Measurements from ENCODE around the gene MRTFA.

Gene MRTFA

DNA sequence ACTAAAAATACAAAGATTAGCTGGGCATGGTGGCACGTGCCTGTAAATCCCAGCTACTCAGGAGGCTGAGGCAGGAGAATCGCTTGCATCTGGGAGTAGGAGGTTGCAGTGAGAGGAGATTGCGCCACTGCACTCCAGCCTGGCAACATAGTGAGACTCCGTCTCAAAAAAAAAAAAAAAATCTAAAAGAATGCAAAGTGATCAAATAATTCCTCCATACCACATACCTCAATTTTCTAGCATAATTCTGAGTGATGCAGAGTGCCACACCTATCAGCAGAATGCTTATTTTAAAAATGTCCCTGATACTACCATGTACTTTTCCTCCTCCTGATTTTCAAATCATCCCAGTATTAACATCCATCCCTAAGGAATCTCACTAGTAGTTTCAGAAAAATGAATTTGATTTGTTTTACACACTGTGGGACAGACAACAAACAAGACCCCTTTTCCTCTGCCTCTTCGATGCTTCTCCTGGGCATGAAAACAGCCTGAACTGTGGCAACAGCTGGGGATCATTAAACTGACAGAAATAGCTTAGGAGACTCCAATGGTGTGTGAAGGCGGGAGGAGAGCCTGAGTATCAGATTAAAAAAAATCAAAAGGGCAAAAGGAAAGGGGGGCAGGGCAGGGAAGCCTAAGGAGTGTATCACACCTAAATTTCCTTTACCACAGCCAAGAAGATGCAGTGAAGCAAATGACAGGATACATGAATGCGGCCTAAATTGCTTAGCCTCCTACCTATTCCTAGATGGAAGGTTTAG lies 151.4 kb downstream of the MRTFA start:
- no peak for DNase-seq

DNA sequence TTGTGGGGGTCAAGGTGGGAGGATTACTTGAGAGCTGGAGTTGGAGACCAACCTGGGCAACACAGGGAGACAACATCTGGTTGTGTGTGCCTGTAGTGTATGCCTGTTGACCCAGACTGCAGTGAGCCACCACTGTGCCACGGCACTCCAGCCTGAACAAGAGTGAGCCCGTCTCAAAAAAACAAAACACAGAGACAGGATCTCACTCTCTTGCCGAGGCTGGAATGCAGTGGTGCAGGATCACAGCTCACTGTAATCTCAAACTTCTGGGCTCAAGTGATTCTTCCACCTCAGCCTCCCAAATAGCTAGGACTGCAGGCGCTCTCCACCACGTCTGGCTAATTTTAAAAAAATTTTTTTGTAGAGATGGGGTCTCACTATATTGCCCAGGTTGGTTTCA lies 153.6 kb downstream of the MRTFA start:
- DNase-seq: no peak

DNA sequence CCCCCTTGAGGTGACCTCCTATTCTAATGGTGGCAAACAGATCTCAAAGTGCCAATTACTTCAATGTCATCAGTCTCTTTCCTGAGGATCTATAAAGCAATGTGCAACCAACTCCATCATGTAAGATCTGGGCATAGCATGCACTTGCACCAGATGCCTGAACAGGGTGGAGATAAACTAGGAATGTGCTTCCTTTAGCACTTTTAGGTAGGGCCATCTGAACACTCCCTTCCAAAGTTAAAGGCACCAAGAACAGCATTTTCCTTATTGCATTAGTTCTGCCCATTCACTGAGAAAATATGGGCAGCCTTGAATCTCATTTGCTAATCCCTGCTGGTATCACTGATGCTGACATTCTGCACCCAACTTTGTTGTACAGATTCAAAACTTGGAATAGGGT lies 154.1 kb downstream of the MRTFA start:
- DNase-seq: no peak

DNA sequence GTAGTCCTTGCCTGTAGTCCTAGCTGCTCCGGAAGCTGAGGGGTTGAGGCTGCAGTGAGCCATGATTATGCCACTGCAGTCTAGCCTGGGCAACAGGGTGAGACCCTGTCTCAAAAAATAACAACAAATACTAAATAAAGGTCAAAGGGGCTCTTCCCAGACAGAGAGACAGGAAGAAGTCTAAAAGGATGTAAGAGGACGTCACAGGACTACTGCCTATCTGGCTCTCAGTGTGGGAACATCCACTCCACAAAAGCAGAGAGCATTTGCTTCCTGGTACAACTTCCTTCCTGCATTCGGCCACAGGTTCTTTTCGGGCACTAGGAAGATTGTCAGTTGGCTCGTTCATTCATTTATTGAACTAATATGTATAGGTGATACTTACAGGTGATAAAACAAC lies 155.5 kb downstream of the MRTFA start:
- no peak for DNase-seq

DNA sequence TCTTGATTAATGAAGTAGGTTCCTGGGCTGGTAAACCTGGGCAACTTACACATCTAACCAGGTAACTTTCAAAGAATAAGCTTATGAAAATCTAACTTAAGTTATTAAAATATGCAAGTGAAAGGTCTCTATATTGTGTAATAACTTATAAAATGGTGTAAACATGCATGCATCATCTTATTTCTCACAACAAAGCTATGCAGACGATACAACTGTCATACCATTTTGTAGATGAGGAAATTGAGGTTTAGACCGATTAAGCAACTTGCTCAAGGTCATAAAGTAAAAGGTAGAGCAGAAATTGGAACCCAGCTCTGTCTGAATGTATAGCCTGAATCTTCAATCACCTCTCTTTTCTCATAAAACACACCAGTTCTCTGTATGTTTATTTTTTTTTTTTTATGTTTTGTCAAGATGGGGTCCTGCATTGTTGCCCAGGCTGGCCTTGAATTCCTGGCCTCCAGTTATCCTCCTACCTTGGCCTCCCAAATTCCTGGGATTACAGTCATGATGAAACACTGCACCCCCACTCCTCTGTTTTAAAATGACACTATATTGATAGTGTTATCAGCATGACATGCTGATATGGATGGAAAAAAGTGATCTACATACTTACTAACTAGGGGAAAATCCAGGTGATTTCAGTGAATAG lies 156.5 kb downstream of the MRTFA start:
- DNase-seq: no peak

DNA sequence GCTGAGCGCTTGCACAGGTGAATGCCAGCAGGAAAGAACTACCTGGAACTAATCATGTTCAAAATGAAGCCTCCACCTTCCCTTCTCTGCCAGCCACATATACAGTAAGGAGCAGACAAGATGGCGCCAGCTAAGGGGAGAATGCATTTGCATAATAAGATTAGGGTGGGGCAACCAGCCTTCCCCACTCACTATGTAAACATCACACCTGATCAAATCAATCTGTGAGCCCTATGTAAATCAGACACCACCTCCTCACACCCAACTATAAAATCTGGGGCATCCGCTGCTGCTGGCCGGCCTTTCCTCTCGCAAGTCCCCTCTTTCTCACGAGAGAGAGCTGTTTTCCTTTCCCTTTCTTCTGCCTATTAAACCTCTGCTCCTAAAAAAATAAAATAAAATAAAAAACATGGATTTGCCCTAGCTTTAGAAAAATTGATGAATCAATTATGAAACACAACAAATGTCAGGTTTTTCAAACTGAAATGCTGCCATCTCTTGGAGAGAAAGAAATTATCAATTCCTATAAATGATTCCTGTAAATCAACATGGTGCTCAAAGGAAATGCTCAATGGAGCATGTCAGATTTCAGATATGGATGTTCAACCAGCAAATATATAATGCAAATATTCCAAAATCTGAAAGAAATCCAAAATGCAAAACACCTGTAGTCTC lies 157.3 kb downstream of the MRTFA start:
- DNase-seq: no peak

DNA sequence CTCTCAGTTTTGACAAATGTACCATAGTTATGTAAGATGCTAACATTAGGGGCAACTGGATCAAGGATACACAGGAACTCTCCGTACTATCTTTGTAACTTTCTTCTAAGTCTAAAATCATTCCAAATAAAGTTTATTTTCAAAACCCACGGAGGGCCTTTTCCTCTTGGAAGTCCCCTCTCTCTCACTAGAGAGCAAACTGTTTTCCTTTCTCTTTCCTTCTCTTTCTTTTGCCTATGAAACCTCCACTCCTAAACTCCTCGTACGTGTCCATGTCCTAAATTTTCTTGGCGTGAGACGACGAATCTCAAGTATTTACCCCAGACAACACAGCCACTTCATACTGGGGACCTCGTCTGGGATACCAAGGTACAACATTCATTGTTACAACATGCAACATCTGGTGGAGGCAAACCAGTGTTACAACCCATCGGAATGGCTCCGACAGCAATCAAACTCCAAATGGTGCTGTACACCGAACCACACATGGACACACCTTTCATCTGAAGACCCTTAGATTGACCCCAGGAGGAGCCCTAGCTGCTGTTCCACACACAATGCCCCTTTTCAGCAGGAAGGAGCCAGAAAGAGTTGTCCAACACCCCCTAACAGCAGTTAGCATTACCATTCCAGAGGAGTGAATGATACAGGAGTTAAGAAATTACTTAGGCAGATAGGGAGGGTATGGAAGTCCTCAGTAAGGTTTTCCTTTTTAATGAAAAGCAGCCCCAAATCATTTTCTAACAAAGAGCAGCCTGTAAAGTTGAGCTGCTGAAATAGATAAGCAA lies 158.0 kb downstream of the MRTFA start:
- no peak for DNase-seq

DNA sequence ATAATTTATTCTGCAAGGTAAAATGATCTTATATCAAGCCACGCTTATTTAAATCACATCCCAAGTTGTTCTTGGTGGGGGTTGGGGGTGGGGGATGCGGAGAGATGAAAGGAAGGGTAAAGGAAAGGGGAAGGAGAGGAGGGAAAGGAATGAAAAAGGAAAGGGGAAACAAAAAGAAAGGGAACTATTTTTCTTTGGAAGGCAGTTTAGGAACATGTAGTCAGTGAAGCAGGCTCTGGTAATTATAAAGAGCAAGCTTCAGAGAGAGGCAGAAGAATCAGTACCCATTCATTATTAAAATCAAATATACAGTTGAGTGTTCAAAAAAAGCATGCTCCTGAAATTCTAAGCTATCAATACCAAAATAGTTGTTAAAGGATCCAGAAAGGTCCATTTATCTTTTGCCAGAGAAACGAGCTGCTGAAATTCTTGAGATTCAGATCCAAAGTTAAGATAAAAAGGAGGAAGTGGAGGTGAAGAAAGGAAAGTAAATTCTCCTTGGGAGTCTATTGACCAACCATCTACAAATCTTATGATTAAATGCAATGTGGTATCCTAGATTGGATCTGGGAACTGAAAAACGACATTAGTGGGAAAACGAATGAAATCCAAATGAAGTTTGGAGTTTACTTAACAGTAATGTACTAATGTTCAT lies 158.7 kb downstream of the MRTFA start:
- DNase-seq: no peak

DNA sequence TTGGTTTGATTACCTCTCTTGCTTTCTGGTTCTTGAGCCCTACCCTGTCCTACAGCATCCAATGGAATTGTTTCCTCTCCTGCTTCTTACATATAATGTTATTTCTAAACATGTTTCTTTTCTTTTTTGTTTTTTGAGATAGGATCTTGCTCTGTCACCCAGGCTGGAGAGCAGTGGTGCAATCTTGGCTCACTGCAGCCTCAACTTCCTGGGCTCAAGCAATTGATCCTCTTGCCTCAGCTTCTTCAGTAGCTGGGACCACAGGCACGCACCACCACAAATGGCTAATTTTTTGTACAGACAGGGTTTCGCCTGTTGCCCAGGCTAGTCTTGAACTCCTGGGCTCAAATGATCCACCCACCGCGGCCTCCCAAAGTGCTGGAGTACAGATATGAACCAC lies 160.2 kb downstream of the MRTFA start:
- no peak for DNase-seq

DNA sequence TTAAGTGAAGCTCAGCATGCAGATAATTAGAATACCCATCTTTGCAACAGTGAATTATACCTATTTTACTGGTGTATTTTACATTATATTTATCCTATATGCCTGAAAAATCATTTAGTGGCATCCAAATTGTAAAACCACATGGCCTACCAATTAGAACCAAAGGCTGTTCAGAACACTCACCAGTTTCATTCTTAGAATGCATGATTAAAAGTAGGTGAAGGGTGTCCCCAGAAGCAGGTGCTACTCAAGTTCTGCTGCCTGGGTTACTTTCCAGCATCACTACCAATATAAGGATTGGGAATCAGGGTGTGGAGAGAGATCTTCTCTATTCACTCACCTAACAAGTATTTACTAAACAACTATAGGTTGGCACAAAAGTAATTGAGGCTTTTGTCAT lies 162.8 kb downstream of the MRTFA start:
- no peak for DNase-seq

DNA sequence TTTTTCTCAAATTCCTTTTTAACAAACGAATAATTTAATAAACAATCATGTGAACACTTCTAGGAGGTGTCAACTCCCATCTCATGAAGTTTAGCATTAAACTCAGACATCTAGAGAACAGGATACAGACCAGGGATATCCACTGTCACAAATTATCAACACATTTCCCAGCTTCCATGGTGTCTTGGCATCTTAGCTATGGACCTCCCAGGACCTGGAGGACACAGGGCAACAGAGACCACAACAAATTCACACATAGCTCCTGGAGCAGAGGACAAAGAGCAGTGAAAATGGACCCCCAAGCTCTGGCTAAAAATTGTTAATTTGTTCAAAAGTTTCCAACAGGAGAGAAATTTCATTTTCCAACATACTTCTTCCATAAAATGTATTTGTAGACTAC lies 163.9 kb downstream of the MRTFA start:
- no peak for DNase-seq

DNA sequence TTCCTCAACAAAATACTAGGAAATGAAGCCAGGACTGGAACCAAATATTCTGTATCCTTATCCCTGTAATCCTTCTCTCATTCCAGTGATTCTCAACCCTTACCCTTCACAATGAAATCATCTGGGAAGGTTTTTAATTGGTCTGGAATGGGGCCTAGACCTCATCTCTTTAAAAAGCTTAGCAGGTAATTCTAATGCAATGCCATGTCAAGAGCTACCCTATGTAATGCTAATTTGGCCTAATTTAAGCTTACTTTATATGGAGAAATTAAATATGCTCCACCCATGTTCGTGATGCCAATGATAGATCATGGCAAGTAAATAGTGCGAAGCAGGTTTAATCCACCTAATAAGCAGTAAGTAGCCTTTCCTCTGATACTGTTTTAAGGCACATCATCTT lies 164.5 kb downstream of the MRTFA start:
- no peak for DNase-seq

DNA sequence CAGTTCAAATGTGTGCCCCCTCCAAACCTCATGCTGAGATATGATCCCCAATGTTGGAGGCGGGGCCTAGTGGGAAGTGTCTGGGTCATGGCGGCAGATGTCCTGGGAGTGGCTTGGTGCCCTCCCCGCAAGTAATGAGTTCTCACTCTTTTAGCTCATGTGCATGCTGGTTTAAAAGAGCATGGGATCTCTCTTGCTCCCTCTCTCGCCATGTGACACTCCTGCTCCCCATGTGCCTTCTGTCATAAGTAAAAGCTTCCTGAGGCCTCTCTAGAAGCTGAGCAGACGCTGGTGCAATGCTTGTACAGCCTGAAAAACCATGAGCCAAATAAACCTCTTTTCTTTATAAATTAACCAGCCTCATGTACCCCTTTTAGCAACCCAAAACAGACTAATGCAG lies 167.3 kb downstream of the MRTFA start:
- DNase-seq: no peak

DNA sequence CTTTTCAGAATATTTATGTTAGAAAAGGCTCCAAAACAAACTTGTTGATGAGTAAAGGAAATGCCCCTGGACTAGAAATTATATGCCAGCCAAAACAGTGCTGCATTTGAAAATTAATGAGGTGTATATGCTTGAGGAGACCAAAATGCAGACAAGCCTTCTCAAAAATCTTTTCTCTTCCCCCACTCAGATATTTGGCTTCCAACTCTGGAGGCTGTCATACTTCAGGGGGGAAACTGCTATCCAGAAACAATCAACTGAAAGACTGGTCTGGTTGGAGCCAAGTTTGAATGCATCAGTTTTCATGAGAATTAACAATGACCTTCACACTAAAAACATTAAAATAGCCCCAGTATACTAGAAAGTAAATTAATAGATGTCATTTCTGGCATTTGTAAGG lies 167.9 kb downstream of the MRTFA start:
- DNase-seq: no peak

DNA sequence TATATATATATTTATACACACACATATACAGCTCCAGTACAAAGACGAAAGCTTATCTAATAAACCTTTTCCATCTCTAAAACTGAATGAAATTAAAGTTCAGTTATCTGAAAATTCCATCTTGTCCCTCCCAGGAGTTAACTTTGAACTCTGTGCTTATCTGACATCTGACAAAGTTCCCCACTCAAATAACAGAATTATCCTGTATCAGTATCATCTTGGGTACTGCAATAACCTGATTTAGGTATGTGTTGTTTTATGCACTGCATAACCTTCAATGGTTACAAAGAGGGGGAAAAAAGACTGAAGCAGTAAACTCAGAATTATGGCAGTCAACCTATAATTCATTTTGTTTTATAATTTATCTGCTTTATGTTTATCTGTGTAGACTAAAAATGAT lies 169.5 kb downstream of the MRTFA start:
- no peak for DNase-seq

DNA sequence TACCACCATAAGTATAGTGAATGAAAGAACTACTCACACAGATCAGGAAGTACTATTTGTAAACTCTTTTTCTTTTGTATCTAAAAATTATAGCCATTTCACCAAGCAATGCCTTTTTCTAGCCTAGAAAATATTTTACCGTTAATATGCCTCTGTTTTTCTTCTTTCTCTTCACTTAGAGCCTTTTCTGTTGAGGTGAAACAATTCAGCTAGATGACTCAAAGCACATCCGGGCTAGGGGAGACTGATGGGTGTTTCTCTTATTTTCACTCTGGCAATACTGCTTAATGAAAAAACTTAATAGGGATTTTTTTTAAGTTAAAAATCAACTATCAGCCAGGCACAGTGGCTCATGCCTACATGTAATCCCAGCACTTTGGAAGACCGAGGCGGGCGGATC lies 172.8 kb downstream of the MRTFA start:
- no peak for DNase-seq

DNA sequence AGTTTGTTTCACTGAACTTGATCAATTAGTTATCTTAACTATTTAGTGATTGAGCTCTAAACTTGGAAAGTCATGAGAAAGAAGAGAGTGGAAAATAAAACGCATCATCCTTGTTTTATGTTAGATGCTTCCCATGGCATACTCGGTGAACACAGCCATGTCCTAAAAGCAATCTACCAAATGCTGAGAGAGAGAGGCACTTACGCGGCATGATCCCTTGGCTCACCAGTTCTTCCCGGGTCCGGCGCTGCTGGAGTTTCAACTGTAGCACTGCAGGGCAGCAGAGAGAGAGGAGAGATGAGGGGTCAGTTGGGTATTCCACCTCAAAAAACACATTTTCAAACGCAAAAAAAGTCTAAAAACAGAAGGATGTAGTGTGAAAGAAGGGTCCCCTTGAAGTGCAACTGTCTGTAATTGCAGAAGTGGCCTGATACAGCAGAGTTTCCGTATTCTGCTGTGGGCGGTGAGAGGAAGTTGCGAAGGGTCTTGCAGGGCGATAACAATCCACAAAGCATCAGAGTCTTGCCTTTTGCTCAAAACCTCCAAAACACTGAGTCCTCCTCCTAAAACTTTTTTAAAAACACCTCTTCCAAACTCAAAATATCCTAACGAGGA lies 173.4 kb downstream of the MRTFA start:
- DNase-seq: no peak

DNA sequence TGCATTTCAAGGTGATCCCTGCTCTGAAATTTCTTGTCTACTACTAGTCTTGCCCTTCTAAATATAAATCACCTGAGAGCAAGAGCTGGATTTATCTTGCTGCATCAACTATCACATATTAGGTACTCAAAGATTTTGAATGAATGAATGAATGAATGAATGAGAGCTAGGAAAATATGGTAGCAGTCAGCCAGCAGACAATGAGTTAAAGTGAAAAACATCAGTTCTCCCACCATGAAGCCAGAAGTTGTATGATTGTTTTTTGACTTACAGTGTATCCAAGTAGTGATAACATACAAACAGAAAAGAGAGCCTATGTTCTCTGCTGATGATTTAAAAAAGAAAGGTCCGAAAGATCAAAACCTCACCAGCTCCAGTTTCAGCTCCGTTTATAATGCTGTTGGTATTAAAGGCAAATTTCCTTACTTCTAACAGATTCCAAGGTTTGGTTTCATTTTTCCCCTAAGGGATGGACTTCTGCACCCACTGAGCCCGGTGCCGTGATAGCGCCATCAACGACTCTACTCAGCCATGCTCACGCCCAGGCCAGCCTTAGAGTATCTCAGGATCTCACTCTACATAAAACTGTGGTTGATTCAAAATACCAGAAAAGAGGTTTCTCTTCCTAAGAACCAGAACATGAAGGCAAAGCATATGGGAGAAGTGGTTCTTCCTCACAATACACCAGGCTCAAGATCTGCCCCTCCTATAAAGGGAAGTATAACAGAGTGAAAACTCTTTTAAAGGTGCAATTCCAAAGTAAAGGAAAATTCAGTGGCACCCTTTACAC lies 174.1 kb downstream of the MRTFA start:
- DNase-seq: no peak

DNA sequence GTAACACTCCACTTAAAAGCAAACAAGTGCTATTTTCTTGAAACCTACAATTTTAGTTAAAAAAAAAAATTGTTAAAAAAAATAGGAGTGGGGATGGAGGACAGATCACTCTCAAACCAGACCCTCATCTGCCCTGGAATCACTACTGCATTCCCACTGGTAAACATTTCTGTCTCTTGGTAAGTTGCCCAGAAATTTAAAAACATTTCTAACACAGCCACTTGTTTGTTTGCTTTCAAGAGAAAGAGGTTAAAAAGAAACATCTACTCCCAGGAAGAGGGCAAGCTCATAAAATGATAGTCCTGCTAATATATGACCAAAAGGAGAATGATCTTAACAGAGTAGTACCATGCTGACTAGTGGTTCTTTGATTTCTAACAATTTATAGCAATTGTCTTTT lies 182.8 kb downstream of the MRTFA start:
- no peak for DNase-seq

DNA sequence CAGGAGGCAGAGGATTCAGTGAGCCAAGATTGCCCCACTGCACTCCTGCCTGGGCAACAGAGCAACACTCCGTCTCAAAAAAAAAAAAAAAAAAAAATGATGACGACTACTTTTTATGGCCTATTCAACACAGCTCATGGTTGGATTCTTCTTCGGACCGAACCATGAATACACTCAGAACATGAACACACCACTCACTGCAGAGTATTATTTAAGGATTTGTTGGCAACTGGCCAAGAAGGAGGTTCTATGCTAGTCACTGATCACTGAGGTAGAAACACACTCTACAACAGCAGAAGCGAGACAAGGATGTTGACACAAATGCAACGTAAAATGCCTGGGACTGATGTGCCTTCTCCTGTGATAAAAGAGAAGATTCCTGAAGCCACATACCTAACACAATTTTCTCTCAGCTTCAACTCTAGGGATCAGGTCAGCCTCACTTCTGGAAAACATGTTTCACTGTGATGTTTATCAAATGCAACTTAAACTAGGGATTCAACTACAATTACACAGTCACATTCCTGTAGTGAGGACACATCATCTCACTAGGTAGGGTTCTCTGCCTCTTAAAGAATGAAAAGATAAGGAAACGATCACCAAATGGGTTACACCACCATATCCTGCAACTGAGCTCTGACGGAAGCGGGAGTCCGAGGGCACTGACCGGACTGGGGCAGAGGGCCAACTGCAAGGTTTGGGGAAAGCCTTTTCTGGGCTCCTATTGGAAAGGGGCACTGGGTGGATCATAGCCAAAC lies 183.6 kb downstream of the MRTFA start:
- no peak for DNase-seq

DNA sequence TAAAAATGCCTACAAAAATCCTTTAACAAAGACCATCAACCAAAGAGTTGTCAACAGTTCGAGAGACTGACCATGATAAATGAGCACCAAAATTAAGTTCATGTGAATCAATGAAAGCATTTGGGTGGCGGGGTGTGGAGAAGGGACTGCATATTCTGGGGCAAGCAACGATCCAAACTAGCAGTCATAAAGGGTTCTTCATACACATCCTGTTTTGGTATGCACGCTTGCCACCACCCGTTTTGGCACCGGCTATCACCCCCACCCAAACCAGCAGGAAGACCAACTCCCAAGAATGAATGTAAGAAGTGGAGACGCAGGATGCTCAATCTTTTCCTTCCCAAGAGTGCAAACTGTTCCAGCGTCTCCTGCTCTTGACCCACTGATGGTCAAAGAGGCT lies 185.3 kb downstream of the MRTFA start:
- DNase-seq: no peak

Data from NCI-H2081 treated with DMSO at 0.1 percent for 48 hours (cell line).